A549 (cell line): ENCODE measurements around the gene ALDH3B2.

Experiments used
- EP300 ChIP-seq, 2 experiments: fragments of >200 bp; sonication (Bioruptor Twin); formaldehyde crosslinking; IDR thresholded peaks; 2 replicates in 1 of 2; 3 replicates in 1 of 2; pipeline ENCODE4 v1.6.1; 2016 to 2017
- JUNB ChIP-seq: fragments of >200 bp; sonication (Bioruptor Twin); formaldehyde crosslinking; IDR thresholded peaks from 2 replicates; pipeline ENCODE4 v1.6.1; 2016
- POLR2A ChIP-seq: IDR thresholded peaks from 2 replicates; pipeline ENCODE4 v1.6.1; 2012; ENCODE audit warnings: mild to moderate bottlenecking, low read length
- RCOR1 ChIP-seq: fragments of 150-350 bp; IDR thresholded peaks from 2 replicates; pipeline ENCODE4 v1.6.1; 2014; ENCODE audit warnings: antibody characterized with exemption, low read length, low read depth
- TF ChIP-seq, protein P1 (sequence below): fragments of >200 bp; sonication (Bioruptor Twin); formaldehyde crosslinking; IDR thresholded peaks from 3 replicates; pipeline ENCODE4 v1.5.1; 2016
- TF ChIP-seq, protein P2 (sequence below): IDR thresholded peaks from 2 replicates; pipeline ENCODE4 v1.6.1; 2012
- TF ChIP-seq, protein P3 (sequence below): fragments of 250-450 bp; sonication (Bioruptor Pico); IDR thresholded peaks from 2 replicates; pipeline ENCODE4 v1.5.0; 2021; ENCODE audit warnings: mild to moderate bottlenecking, moderate library complexity, borderline replicate concordance

DNA sequence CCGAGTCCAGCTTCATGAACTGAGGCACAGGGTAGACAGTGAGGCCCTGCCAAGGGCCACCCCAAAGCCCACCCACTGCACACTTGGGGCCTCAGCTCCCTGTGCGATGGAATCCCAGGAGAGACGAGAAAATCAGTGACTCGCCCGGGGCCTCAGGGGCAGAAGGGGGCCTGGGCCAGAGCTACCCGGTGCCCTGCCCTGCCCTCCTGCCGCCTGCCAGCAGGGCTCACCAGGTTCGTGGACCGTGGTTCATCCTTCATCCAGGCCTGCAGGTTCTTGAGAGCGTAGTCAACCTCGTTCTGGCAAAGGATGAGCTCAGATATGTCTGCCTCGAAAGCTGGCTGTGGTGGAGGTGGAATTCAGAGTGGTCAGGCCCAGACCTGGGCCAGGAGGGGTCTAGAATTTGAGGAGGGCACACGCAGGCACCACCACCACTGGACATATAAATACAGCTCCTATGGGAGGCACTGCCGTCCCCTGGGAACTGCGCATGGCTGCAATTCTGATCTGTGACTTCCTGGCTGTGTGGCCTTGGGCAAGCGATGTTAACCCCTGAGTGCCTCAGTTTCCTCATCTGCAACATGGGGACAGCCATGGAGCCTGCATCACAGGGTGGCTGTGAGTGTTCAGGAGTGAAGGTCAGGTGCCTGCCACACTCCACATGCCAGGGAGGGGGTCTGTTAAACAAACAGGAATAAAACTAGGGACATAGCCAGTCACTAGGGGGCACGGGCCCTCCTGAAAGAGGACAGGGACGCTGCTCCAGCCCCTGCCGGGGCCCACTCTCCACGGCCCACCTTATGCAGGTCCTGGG, 7.5 kb downstream of the ALDH3B2 start:
- TF ChIP-seq, protein P1, sequence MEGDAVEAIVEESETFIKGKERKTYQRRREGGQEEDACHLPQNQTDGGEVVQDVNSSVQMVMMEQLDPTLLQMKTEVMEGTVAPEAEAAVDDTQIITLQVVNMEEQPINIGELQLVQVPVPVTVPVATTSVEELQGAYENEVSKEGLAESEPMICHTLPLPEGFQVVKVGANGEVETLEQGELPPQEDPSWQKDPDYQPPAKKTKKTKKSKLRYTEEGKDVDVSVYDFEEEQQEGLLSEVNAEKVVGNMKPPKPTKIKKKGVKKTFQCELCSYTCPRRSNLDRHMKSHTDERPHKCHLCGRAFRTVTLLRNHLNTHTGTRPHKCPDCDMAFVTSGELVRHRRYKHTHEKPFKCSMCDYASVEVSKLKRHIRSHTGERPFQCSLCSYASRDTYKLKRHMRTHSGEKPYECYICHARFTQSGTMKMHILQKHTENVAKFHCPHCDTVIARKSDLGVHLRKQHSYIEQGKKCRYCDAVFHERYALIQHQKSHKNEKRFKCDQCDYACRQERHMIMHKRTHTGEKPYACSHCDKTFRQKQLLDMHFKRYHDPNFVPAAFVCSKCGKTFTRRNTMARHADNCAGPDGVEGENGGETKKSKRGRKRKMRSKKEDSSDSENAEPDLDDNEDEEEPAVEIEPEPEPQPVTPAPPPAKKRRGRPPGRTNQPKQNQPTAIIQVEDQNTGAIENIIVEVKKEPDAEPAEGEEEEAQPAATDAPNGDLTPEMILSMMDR = no peak
- no peak for TF ChIP-seq JUNB
- no peak for TF ChIP-seq POLR2A
- TF ChIP-seq, protein P2, sequence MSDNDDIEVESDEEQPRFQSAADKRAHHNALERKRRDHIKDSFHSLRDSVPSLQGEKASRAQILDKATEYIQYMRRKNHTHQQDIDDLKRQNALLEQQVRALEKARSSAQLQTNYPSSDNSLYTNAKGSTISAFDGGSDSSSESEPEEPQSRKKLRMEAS = no peak
- TF ChIP-seq EP300 (IDR thresholded peaks at IDR 0.05) = no peak
- TF ChIP-seq RCOR1 = no peak
- TF ChIP-seq, protein P3, sequence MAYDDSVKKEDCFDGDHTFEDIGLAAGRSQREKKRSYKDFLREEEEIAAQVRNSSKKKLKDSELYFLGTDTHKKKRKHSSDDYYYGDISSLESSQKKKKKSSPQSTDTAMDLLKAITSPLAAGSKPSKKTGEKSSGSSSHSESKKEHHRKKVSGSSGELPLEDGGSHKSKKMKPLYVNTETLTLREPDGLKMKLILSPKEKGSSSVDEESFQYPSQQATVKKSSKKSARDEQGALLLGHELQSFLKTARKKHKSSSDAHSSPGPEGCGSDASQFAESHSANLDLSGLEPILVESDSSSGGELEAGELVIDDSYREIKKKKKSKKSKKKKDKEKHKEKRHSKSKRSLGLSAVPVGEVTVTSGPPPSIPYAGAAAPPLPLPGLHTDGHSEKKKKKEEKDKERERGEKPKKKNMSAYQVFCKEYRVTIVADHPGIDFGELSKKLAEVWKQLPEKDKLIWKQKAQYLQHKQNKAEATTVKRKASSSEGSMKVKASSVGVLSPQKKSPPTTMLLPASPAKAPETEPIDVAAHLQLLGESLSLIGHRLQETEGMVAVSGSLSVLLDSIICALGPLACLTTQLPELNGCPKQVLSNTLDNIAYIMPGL (CRISPR knock-in tag) = no peak
